ENCODE results near the gene ANKRD45. TPM values are rescaled to one million over a fixed set of nuclear protein-coding genes. Genes with fewer than 3 reads are reported as not detected.
"Not testable (repeated sequence)": the region's sequence is repeated elsewhere in the genome, so short reads cannot be mapped to it uniquely, and the experiment has no call there.

Gene ANKRD45
- total and polyA plus RNA-seq, 2 of the 13 experiments (the other 11 are each of a cell fraction or from before 2014, with no cell fraction given): not detected

DNA sequence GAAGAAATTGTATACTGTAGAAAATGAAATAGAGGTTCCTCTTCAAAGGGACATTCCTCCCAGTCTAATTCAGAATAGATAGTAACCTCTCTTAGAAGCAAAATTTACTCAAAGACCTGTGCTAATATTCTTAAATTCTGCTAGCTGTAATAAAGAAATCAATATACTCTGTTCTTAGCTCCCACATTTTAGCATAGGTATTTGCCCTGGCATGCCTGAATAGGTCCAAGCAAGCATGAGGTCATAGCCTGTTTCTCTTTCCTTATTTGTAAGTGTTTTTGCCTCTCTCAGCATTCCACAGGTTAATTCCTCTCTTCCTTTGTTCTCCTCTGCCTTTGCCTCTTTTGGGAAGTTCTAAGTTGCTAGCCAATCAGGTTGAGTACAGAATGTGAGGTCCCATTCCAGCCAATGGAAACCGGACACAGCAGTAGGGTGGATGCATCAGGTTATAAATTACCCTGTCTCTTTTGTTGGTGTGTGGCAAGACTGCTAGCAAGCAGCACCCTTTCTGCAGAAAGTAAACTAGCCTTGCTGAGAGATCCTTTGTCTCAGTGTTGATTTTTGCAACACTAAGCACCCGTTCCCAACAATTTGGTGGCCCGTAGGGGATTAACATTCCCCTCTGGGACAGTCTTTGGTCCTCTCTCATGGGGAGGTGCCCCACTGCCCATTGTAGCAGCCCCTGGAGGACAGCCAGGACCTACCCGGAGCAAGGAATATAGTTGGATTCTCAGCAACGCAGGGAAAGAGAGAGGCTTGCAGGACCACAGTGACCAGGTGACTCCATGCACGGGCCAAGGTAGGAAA, 32.2 kb downstream of the ANKRD45 start:
- H3K27ac ChIP-seq (ENCODE audit: extremely low read length, insufficient read depth, low read length); POLR2A ChIA-PET; H3K4me3 ChIP-seq (replicated peaks in 1 of 3; ENCODE audit: insufficient read depth in 1 of 3, low read depth in 2 of 3, low read length in 3 of 3); in situ Hi-C loops (cut with HindIII; ENCODE audit: extremely low pct_ligation_motif_present, low pct_unique_long_range_greater_than_20kb); FAIRE-seq; H3K27me3 ChIP-seq (ENCODE audit: control insufficient read depth in 1 of 2, insufficient read depth in 2 of 2, low read length in 2 of 2); H3K4me2 ChIP-seq (ENCODE audit: low read depth, low read length); H3K9me3 ChIP-seq (ENCODE audit: low read length); ATAC-seq; H2AFZ ChIP-seq (ENCODE audit: low read length); CTCF ChIA-PET (ENCODE audit: low intra/inter-chr PET ratio, low total read pairs); H3K79me2 ChIP-seq (ENCODE audit: insufficient read depth, low read length); H3K9ac ChIP-seq (ENCODE audit: insufficient read depth, low read depth, low read length); H4K20me1 ChIP-seq (ENCODE audit: insufficient read depth, low read length); intact Hi-C loops (cut with micrococcal nuclease; ENCODE audit: unreplicated experiment); BruUV-seq (replicated peaks); DNase-seq (ENCODE audit: low spot score); H3K36me3 ChIP-seq (replicated peaks in 1 of 2; ENCODE audit: control insufficient read depth in 1 of 2, insufficient read depth in 2 of 2, low read length in 2 of 2): not testable (repeated sequence)
- WGBS (ENCODE audit: low lambda C conversion rate): 34% methylated on average over 6 of the region's 6 CpGs
- peaks cover 13% of the 10 kb centered on the region for H3K4me1 ChIP-seq (ENCODE audit: insufficient read depth, low read length)
- peak; percentile 93 for TF ChIP-seq ZNF562 (CRISPR knock-in tag; IDR thresholded peaks at IDR 0.05; ENCODE audit: borderline replicate concordance)
- peak; percentile 79; the same call in 1 of the 2 replicates for TF ChIP-seq SETDB1 (CRISPR knock-in tag; IDR thresholded peaks at IDR 0.05; ENCODE audit: borderline replicate concordance)

DNA sequence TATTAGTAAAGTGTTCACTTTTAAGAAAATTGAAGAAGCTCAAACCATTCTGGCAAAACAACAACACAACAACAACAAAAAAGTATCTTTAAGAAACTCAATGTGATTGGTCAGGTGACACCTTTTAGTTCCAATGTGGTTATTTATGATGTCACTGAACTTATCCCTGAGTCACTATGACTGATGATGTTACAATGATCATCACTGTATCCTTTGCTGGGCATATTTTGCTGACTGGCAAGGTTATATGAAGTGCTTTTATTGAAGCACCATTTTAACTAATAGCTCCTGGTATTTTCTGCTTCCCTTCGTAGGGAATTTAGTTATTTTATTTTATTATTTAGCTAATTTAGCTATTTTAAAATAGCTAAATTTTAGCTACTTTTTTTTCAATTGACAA, 34.5 kb downstream of the ANKRD45 start, which contains the start of gene TEX50:
Gene TEX50 (plus strand): TSS at position 223 of the 400 bp plus-strand sequence. CDS start 184 bp downstream, outside the sequence.
- TF ChIP-seq ATF7 (IDR thresholded peaks at IDR 0.05): 0 out of 2 replicates have a peak, but pooled peaks have one; percentile 5
- no peak for TF ChIP-seq ATF7 (CRISPR knock-in tag; IDR thresholded peaks at IDR 0.05)
- peak in 1 of 2 experiments; percentile 45; a peak in 2 of 4 replicates for TF ChIP-seq MAFK (conservative IDR thresholded peaks at IDR 0.05 in 1 of 2, IDR thresholded peaks at IDR 0.05 in 1 of 2; ENCODE audit: low read length in 2 of 2)
- no peak for TF ChIP-seq ZBTB38 (CRISPR knock-in tag; IDR thresholded peaks at IDR 0.05)
- TF ChIP-seq ZNF230 (CRISPR knock-in tag; IDR thresholded peaks at IDR 0.05): no peak
- TF ChIP-seq FOXA3 (CRISPR knock-in tag; IDR thresholded peaks at IDR 0.05): no peak
- TF ChIP-seq CREB1 (IDR thresholded peaks at IDR 0.05): peak; percentile 62; the same call in 1 of the 2 replicates
- TF ChIP-seq CREB1 (CRISPR knock-in tag; IDR thresholded peaks at IDR 0.05): no peak
- H2AFZ ChIP-seq (ENCODE audit: low read length): no peak within 1 kb of the TSS
- no peak for FAIRE-seq
- H4K20me1 ChIP-seq (ENCODE audit: insufficient read depth, low read length): no peaks in the 10 kb centered on the region
- no peak within 1 kb of the TSS for H3K4me2 ChIP-seq (ENCODE audit: low read depth, low read length)
- peaks cover 13% of the 10 kb centered on the region; the same call in 1 of the 2 replicates for H3K4me1 ChIP-seq (ENCODE audit: insufficient read depth, low read length)
- CTCF ChIA-PET (ENCODE audit: low intra/inter-chr PET ratio, low total read pairs): no interaction called here
- no peaks in the 10 kb centered on the region for H3K27me3 ChIP-seq (ENCODE audit: control insufficient read depth in 1 of 2, insufficient read depth in 2 of 2, low read length in 2 of 2)
- H3K9me3 ChIP-seq (ENCODE audit: low read length): peaks cover 9% of the 10 kb centered on the region; the same call in 1 of the 2 replicates
- POLR2A ChIA-PET: no interaction called here
- intact Hi-C loops (cut with micrococcal nuclease; ENCODE audit: unreplicated experiment) (no loop called here), in situ Hi-C loops (cut with HindIII; ENCODE audit: extremely low pct_ligation_motif_present, low pct_unique_long_range_greater_than_20kb) (no loop called here)
- H3K4me3 ChIP-seq (replicated peaks in 1 of 3; ENCODE audit: insufficient read depth in 1 of 3, low read depth in 2 of 3, low read length in 3 of 3): no peak within 1 kb of the TSS
- H3K36me3 ChIP-seq (replicated peaks in 1 of 2; ENCODE audit: control insufficient read depth in 1 of 2, insufficient read depth in 2 of 2, low read length in 2 of 2): no peaks in the 10 kb centered on the region
- WGBS (ENCODE audit: low lambda C conversion rate): 0% methylated on average over 1 of the region's 1 CpG
- H3K9ac ChIP-seq (ENCODE audit: insufficient read depth, low read depth, low read length): no peak within 1 kb of the TSS
- no peak for ATAC-seq
- H3K27ac ChIP-seq (ENCODE audit: extremely low read length, insufficient read depth, low read length): no peak within 1 kb of the TSS
- H3K79me2 ChIP-seq (ENCODE audit: insufficient read depth, low read length): no peaks in the 10 kb centered on the region
- DNase-seq (ENCODE audit: low spot score): no peak
- BruUV-seq (replicated peaks): no TSS peak
